SK-N-MC (cell line): ENCODE data around the gene CFAP65.

Source experiments
- DNase-seq: peaks from one replicate; pipeline ENCODE4 v3.0.0-alpha.2; 2011; ENCODE audit warnings: low read depth, low spot score
- H3K27ac ChIP-seq: fragments of 200-600 bp; sonication (generic); 2 replicates; pipeline ENCODE4 v1.5.1; 2016; ENCODE audit warnings: mixed run types
- H3K36me3 ChIP-seq: fragments of 200-600 bp; sonication (generic); 2 replicates; pipeline ENCODE4 v1.6.1; 2017; ENCODE audit warnings: antibody characterized with exemption, low read length, mixed read lengths; ENCODE audit not compliant: insufficient read depth
- H3K4me3 ChIP-seq: fragments of 200-600 bp; sonication (generic); 2 replicates; pipeline ENCODE4 v1.5.1; 2016
- H3K9ac ChIP-seq: fragments of 200-600 bp; sonication (generic); 2 replicates; pipeline ENCODE4 v1.8.0; 2017; ENCODE audit warnings: mixed run types, mixed read lengths; ENCODE audit not compliant: insufficient read length
- H3K9me3 ChIP-seq: fragments of 200-600 bp; sonication (generic); 2 replicates; pipeline ENCODE4 v1.6.1; 2017; ENCODE audit warnings: low read depth, mild to moderate bottlenecking, antibody characterized with exemption, low read length, moderate library complexity, mixed read lengths
- EZH2 ChIP-seq: fragments of 200-600 bp; sonication (generic); IDR thresholded peaks from one replicate; pipeline ENCODE4 v1.6.1; 2017; ENCODE audit warnings: antibody characterized with exemption
- FOXP2 ChIP-seq: optimal IDR thresholded peaks from 2 replicates; pipeline ENCODE3; 2011; ENCODE audit warnings: mild to moderate bottlenecking, moderate library complexity; ENCODE audit not compliant: insufficient read depth; ENCODE audit errors: extremely low read length, control extremely low read depth
- POLR2AphosphoS5 ChIP-seq: IDR thresholded peaks from 2 replicates; pipeline ENCODE4 v1.6.1; 2012; ENCODE audit warnings: mild to moderate bottlenecking, low read depth, low read length, borderline replicate concordance

CFAP65 gene

DNA sequence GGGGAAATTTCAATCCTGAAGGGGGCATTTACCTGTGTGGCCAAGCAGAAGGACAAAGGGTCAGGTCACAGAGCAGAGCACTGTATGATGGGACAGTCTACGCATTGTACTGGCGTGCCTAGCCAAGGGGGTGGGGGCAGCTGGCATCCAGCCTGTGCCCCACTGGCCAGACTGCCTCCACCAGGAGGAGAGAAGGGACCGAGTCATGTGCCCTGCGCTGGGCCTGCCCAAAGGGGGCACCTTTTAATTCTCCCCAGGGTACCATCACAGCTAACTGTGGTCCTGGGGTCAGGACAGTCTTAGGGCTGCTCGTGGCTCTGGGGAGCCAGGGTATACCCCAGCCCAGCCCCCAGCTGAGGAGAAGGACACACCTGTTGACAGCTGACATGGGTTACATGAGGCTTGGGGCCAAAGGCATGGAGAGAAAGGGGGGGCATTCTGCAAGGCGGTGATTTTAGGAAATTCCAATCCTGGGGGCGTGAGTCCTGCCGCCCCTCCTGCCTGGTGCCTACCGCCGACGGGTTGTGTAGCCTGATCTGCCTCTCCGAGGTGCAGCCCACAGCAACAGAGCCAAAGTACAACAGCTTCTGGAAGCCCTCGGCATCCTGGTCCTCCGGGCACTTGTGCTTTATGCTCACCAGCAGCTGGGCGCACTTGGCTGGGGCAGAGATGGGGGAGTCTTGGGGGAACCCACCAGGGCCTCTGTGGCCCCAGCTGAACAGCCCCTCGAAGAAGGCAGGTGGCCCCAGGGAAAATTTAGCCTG lies 11.0 kb downstream of the CFAP65 start:
- Histone ChIP-seq H3K27ac (no peak overlapping the region), H3K9me3 (no peaks in the 10 kb centered on the region), H3K4me3 (no peak overlapping the region), H3K36me3 (no peaks in the 10 kb centered on the region), H3K9ac (no peak overlapping the region)
- TF ChIP-seq EZH2: no peak
- no peak for DNase-seq

DNA sequence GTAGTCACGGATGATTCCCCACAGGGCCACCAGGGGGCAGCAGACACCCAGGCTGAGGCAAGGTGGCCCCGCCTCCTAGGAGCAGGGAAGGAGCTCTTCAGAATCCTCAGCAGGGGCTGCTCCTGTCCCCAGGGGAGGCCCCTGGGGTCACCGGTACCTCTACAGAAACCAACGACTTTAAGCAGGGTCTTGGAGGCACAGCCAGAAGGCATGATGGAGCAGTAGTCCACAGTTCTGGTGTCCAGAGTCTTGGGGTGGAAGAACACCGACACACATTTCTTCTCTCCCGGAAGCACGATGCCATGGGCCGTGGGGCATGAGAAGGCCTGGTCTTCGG lies 11.5 kb downstream of the CFAP65 start:
- DNase-seq: no peak
- Histone ChIP-seq H3K9ac (no peak overlapping the region), H3K9me3 (no peaks in the 10 kb centered on the region), H3K36me3 (no peaks in the 10 kb centered on the region), H3K27ac (no peak overlapping the region), H3K4me3 (no peak overlapping the region)
- TF ChIP-seq EZH2 (no peak), FOXP2 (no peak), POLR2AphosphoS5 (no peak)

DNA sequence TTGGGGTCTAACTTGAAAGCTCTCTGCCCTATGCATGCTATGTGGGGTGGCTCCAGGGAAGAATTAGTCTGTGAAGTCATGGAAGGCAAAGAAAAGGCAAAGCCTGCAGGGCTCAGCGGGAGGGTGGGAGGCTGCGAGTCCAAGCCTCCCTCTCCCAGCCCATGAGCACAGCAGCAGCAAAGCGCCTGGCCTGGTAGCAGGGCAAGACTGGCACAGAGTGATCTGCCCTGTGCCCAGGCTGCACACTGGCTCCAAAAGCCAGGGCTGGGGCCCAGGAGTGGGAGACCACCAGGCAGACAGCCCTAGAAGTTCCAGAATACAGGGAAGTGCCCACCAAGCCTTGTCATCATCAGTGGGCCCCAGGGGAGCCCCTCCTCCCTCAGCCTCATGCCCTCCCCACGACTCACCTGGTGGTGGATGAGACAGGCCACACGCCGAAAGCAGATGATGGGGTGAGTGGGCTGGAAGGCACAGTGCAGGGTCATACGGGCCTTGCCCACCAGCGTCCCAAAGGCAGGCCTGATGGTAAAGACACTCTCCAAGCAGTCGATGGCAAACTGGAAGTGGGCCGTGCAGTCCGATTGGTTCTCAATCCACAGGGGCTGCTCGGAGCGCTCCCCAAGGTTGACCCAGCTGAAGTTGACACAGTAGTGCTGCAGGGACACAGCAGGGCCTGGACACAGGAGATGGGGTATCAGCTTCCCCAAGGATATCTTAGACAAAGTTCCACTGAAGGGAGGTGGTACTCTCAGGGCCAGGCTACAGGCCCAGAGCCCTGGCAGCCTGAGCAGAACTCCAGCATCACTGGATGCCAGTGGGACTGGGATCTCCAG lies 12.1 kb downstream of the CFAP65 start:
- Histone ChIP-seq H3K9ac (no peak overlapping the region), H3K4me3 (no peak overlapping the region), H3K27ac (no peak overlapping the region), H3K9me3 (no peaks in the 10 kb centered on the region), H3K36me3 (no peaks in the 10 kb centered on the region)
- no peak for DNase-seq
- TF ChIP-seq EZH2 (no peak), POLR2AphosphoS5 (no peak), FOXP2 (no peak)

DNA sequence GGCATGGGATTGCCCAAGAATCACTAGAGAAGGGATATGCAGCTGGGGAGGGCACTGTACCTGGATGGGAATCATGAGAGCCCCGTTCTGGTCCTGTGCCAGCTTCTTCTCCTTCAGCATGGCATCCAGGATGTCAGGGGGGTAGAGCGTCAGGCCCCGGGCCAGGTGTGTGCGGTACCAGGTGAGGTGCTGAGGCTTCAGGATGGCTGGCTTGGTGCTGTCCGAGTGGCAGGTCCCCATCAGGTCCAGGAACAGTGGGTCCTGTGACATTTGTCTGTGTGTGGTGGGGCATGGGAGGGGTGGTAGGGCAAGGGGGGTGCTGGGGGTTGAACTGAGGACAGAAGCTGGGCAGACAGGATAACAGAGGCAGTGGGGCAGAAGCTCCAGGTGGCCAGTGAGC lies 13.2 kb downstream of the CFAP65 start:
- H3K9ac ChIP-seq: no peak overlapping the region
- no peaks in the 10 kb centered on the region for H3K9me3 ChIP-seq
- DNase-seq: no peak
- no peaks in the 10 kb centered on the region for H3K36me3 ChIP-seq
- TF ChIP-seq POLR2AphosphoS5 (no peak), EZH2 (no peak), FOXP2 (no peak)
- H3K27ac ChIP-seq: no peak overlapping the region
- H3K4me3 ChIP-seq: no peak overlapping the region

DNA sequence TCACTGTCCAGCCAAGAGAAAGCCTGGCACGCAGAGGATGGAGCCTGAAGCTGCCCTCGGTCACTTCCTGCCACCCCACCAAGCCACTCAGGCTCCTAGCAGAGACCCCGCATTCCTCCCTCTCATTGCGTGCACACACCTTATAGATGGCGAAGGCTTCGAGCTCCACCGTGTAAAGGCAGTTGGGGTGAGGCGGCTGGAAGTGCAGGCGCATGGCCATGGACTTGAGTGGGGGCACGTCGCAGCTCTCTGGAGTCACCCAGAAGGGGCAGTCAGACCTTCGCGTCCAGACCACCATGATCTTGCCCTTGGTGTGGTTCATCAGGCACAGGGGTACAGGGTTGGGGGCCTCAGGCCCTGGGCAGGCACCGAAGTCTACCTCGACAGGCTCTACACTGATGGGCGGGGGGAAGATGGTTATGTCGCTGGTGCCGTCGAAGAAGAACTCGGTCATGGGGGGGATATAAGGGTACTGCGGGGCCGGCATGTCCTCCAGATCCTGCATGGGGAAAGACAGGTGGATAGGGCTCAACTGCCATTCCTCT lies 13.7 kb downstream of the CFAP65 start:
- no peaks in the 10 kb centered on the region for H3K36me3 ChIP-seq
- H3K9me3 ChIP-seq: no peaks in the 10 kb centered on the region
- DNase-seq: no peak
- TF ChIP-seq POLR2AphosphoS5 (no peak), FOXP2 (no peak), EZH2 (no peak)
- no peak overlapping the region for H3K9ac ChIP-seq
- H3K27ac ChIP-seq: no peak overlapping the region
- H3K4me3 ChIP-seq: no peak overlapping the region

DNA sequence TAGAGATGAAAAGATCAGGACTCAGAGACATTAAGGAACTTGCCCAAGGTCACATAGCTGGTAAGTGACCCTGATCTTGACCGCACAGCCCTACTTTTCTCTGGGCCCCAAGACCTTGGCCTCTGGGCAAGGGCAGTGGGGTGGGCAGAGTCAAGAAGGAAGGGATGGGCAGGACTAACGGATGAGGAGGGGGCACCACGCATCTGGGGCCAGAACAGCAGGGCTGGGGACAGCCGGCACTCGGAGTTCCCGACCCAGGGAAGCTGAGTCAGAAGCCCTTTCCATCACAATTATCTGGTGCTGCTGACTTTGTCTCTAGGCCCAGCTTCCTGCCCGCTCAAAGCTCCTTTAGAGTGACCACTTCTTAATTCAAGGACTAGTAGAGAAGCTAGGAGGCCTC lies 14.4 kb downstream of the CFAP65 start:
- no peak for TF ChIP-seq EZH2
- TF ChIP-seq FOXP2: no peak
- TF ChIP-seq POLR2AphosphoS5: no peak
- DNase-seq: no peak

DNA sequence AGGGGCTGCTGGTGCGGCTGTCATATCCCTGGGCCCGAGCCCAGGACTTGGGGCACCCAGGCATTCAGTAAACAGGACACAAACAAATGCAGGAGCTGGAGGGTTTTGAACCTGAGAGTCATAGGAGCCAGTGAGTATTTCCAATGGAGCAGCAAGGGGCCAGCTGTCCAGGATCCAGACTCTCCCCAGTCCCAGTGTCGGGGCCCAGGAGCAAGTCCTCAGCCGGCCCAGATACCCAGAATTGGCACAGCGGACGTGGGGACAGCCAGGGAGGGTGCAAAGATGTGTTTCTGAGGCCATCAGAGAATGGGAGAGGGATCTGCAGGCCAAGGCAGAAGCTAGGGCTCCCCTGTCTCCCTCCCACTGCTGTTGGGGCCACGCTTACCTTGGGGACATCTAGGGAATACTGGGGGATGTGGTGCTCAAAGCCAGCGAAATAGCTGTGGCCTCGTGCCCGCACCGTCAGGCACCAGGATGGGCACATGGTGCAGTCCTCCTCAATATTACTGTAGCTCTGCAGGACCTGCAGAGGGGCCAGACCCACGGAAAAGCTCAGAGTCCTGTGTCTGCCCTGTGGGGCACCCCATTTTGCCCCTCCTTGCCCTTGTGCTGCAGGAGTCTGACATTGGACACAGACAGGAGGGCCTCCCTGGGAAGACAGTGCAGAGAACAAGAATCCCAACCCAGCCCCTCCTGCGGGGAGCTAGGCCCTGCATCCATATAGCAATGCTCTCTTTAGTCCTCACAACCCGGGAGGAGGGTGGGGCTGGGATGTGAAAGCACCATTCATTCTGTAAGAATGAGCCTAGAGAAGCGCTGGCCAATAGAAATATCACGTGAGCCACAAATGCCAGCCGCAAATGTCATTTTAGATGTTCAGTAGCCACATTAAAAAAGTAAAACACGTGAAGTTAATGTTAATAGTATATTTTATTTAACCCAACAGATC lies 15.4 kb downstream of the CFAP65 start:
- H3K9ac ChIP-seq: no peak overlapping the region
- H3K4me3 ChIP-seq: no peak overlapping the region
- H3K9me3 ChIP-seq: no peaks in the 10 kb centered on the region
- no peaks in the 10 kb centered on the region for H3K36me3 ChIP-seq
- TF ChIP-seq EZH2 (no peak), FOXP2 (no peak), POLR2AphosphoS5 (no peak)
- H3K27ac ChIP-seq: no peak overlapping the region
- no peak for DNase-seq

More for the DNA sequence above, 14.4 kb downstream of the CFAP65 start:
- no peaks in the 10 kb centered on the region for H3K9me3 ChIP-seq
- H3K4me3 ChIP-seq: no peak overlapping the region
- no peak overlapping the region for H3K27ac ChIP-seq
- H3K9ac ChIP-seq: no peak overlapping the region
- no peaks in the 10 kb centered on the region for H3K36me3 ChIP-seq

DNA sequence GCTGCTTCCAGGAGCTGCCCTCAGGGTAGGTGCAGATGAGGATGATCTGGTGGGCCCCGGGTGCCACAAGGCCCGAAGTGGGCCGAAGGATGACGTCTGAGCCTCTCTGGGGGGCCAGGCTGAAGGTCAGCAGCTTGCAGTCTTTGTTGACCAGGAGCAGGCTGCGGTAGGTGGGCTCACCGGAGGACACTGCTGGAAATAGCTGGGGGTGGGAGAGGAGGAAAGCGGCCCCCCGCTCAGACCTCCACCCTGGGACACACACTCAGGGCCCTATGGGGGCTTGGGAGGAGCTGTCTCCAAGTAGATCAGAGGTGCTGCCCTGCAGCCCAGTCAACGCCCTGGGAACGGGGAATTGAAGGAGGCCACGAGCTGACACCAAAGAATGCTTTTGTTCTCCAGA lies 17.3 kb downstream of the CFAP65 start:
- no peaks in the 10 kb centered on the region for H3K9me3 ChIP-seq
- H3K27ac ChIP-seq: no peak overlapping the region
- no peak for DNase-seq
- H3K4me3 ChIP-seq: no peak overlapping the region
- H3K36me3 ChIP-seq: no peaks in the 10 kb centered on the region
- TF ChIP-seq FOXP2: no peak
- TF ChIP-seq EZH2: no peak
- TF ChIP-seq POLR2AphosphoS5: no peak
- H3K9ac ChIP-seq: no peak overlapping the region
